ENCODE data around the gene DUSP16. TPM values are rescaled to one million over a fixed set of nuclear protein-coding genes. Genes with fewer than 3 reads are reported as not detected.
"Not testable (repeated sequence)": the region's sequence is repeated elsewhere in the genome, so short reads cannot be mapped to it uniquely, and the experiment has no call there.

The DUSP16 gene
- total RNA-seq, 1 donor from 2014 or later, result 9.6 TPM

DNA sequence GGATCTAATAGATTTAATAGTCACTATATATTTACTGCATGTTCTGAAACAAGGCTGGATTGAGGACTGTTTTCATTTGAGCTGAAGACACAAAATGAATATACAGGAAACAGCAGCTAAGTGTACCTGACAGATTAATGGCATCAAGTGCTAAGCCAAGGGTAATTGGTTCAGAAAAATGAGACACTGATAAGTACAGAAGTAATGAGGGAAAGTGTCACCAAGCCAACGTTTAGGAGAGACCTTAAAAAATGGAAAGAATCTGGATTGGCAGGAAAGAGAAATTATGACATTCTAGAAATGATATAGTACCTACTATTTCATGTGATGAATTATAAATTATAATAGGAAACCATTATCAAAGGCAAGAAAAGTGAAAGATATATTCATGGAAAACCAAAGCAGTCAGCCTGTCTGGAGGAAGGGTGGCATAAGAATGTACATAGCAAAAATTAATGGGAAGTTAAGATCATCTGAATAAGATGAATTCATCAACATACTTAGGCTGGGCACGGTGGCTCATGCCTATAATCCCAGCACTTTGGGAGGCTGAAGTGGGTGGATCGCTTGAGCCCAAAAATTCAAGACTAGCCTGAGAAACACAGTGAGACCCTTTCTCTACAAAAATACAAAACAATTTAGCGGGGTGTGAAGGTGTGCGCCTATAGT, 21.0 kb upstream of the DUSP16 start:
- no peak for DNase-seq (ENCODE audit: low read depth, low spot score)

DNA sequence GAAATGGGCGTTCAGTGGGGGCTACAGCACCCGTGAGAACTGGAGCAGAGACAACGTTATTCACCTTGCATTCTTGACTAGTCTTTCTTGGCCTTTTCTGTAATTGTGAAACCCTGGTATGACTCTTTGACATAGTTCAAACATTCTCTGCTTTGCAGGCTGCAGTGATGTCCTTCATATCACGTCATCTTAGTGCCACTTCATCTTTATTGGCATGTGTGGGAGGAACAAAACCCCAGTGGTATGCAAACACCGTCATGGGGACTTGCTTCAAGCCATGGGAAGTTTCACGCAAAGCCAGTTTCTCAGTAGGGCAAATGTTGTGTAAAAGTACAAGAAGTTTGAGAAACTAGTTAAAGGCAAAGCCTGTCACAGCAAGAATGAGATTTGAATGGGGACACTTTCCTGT, 20.2 kb upstream of the DUSP16 start:
- DNase-seq (ENCODE audit: low read depth, low spot score), result no peak

- DNase-seq (ENCODE audit: low read depth, low spot score), result no peak
Observed at GRCh38 chr12:12582193-12582881, 19.7 kb upstream of the DUSP16 start.

DNA sequence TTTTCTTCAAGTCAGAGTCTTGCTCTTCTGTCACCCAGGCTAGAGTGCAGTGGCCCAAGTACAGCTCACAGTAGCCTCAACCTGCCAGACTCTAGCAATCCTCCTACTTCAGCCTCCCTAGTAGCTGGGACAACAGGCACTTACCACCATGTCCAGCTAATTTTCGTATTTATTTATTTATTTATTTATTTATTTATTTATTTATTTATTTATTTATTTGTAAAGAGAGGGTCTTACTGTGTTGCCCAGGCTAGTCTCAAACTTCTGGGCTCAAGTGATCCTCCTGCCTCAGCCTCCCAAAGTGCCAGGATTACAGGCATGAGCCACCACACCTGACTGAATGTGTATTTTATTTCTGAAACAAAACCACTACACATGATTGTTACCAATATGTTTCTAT, 18.1 kb upstream of the DUSP16 start:
- not testable (repeated sequence) for DNase-seq (ENCODE audit: low read depth, low spot score)

GRCh38 chr12:12577786-12578185, 15.1 kb upstream of the DUSP16 start:
- DNase-seq (ENCODE audit: low read depth, low spot score), result no peak

DNA sequence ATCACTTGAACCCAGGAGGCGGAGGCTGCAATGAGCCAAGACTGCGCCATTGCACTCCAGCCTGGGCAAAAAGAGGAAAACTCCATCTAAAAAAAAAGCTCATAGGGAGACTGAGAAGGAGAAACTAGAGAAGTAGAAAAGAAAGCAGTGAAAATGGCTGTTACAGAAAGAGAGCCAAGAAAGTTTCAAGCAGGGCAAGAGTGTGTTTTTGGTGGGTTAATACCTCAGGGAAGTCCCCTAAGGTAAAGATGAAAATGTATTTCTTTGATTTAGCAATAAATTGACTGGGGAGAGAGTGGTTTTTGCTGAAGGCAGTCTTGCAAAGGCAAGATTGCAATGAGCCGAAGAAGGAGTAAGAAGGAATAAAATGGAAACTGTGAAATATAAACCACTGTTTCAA, 10.0 kb upstream of the DUSP16 start:
- no peak for DNase-seq (ENCODE audit: low read depth, low spot score)

DNA sequence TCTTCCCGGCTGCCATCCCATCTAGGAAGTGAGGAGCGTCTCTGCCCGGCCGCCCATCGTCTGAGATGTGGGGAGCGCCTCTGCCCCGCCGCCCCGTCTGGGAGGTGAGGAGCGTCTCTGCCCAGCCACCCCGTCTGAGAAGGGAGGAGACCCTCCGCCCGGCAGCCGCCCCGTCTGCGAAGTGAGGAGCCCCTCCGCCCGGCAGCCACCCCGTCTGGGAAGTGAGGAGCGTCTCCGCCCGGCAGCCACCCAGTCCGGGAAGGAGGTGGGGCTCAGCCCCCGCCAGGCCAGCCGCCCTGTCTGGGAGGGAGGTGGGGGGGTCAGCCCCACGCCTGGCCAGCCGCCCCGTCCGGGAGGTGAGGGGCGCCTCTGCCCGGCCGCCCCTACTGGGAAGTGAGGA, 3.3 kb upstream of the DUSP16 start:
- not testable (repeated sequence) for DNase-seq (ENCODE audit: low read depth, low spot score)

GRCh38 chr12:12564911-12565310, 2.2 kb upstream of the DUSP16 start:
- DNase-seq (ENCODE audit: low read depth, low spot score), result no peak

DNA sequence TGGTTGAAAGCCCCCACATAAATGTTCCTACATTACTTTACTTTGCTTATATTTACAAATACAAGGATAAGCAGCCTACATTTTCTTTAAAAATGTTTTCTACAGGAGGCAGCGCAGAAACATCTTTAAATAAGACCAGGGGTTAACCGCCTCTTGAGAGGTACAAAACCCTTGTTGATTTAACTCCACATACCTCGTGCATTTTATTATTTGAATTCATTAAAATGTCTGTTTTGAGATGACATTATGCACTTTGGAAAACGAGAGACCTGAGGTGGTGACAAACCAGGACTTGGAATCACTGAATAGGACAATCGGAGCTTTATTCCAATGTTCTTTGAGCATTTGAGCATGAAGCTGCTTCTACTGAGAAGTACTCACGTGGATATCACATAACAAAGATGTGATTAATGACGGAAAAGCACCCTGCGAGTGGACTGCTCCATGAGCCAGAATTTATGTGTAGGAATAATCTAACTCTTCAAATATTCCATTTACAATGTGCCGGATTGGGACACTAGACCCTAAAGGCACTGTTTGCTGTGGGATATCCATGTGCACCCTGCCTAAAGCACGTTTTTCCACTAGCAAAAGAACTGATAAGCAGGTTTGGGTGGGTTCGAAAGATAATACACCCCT, 746 bp upstream of the DUSP16 start:
- DNase-seq (ENCODE audit: low read depth, low spot score), result no peak

DNA sequence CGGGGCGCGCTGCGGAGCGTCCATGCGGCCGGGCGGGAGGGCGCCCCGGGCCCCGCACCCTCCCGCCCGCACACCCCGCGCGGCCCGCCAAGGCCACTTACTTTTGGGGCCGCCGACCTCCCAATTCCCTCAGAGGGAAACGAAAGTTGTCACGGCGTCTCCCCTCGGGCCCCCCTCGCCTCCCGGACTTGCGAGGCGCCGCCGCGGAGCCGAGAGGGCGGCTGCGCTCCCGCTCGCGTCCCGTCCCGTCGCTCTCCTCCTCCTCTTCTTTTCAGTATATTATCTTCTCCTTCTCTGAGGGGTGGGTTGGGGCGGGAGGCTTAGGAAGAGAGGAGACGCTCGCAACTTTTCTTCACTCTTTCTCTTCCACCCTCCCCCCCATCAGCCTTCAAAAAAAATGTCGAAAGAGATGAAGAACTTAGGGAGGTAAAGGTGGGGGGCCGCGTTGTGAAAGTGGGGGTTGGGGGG, 613 bp downstream of the DUSP16 start:
- DNase-seq (ENCODE audit: low read depth, low spot score), result no peak

- DNase-seq (ENCODE audit: low read depth, low spot score), result no peak
Observed at GRCh38 chr12:12561371-12562015, 1.2 kb downstream of the DUSP16 start.

- DNase-seq (ENCODE audit: low read depth, low spot score), result no peak
Observed at GRCh38 chr12:12560587-12561370, 1.9 kb downstream of the DUSP16 start.

- DNase-seq (ENCODE audit: low read depth, low spot score), result no peak
Observed at GRCh38 chr12:12559719-12560296, 2.9 kb downstream of the DUSP16 start.

- DNase-seq (ENCODE audit: low read depth, low spot score), result no peak
Observed at GRCh38 chr12:12558291-12558690, 4.4 kb downstream of the DUSP16 start.

DNA sequence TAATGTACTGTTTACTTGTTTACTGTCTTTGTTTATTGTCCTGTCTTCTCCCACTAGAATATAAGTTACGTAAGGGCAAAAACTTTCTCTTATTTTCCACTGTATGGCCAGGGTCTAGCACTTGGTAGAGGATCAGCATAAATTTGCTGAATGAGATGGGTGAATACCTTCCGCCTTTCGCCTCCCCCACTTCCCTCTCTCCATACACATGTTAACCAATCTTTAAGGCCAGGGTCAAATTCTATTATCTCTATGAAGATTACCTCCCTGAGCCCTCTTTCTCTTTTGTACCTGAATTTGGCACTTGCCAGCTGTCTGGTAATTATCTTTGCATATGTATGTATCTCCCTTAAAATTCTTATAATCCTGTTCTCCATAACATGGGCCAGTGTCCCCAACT, 4.9 kb downstream of the DUSP16 start:
- no peak for DNase-seq (ENCODE audit: low read depth, low spot score)

GRCh38 chr12:12555656-12556055, 7.0 kb downstream of the DUSP16 start:
- DNase-seq (ENCODE audit: low read depth, low spot score), result no peak

GRCh38 chr12:12553208-12553785, 9.4 kb downstream of the DUSP16 start:
- DNase-seq (ENCODE audit: low read depth, low spot score), result no peak

DNA sequence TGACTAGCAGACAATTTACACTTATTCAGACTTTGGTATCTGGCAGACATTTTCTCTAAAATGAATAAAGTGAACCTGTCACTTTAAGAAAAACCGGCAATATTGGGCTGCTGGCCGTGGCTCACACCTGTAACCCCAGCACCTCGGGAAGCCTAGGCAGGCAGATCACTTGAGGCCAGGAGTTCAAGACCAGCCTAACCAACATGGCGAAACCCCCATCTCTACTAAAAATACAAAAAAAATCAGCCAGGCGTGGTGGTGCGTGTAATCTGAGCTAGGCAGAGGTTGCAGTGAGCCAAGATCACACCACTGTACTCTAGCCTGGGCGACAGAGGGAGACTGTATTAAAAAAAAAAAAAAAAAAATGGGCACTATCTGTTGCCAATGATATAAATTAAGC, 11.5 kb downstream of the DUSP16 start:
- DNase-seq (ENCODE audit: low read depth, low spot score), result no peak

GRCh38 chr12:12550277-12550676, 12.4 kb downstream of the DUSP16 start:
- no peak for DNase-seq (ENCODE audit: low read depth, low spot score)

- no peak for DNase-seq (ENCODE audit: low read depth, low spot score)
Observed at GRCh38 chr12:12549426-12549825, 13.2 kb downstream of the DUSP16 start.

GRCh38 chr12:12548713-12549112, 13.9 kb downstream of the DUSP16 start:
- no peak for DNase-seq (ENCODE audit: low read depth, low spot score)

Measured in pulmonary artery endothelial cell (primary cell).